ENCODE results near the gene DDB1.

DDB1 gene

DNA sequence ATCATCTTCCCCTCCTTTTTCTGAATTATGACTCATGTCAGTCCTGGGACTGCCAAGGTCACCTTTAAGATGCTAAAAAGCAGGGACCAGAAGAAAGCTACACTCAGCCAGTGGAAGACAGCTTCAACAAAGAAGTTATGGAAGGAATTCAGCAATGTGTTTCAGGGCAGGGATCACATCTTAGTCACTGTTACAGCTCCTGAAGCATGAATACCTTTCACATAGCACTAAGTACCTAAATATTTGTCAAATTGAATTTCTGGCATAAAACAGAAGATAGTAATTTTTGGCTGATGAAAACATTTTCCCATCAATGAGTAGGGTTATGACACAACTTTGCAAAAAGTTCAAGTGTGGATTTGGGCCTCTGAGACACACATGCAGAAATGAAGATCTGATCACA lies 5.2 kb downstream of the DDB1 start:
- H3K27me3 ChIP-seq = no peaks in the 10 kb centered on the region
- H3K36me3 ChIP-seq = peaks cover 67% of the 10 kb centered on the region
- no peaks in the 10 kb centered on the region for H3K9me3 ChIP-seq
- H3K27ac ChIP-seq = no peak overlapping the region
- peaks cover 11 to 13% of the 10 kb centered on the region in 2 experiments for H3K4me1 ChIP-seq (ENCODE audit: control insufficient read depth in 1 of 2, insufficient read depth in 1 of 2, low read depth in 1 of 2, low read length in 1 of 2)
- no peak overlapping the region for H3K4me3 ChIP-seq (ENCODE audit: low read depth in 1 of 2, low read length in 1 of 2)
- no peak for TF ChIP-seq CTCF (IDR thresholded peaks at IDR 0.05)

GRCh38 chr11:61325649-61326414 lies 7.1 kb downstream of the DDB1 start:
- Histone ChIP-seq H3K9me3 (no peaks in the 10 kb centered on the region), H3K36me3 (peaks cover 84% of the 10 kb centered on the region), H3K27ac (no peak overlapping the region), H3K4me1 (ENCODE audit: control insufficient read depth in 1 of 2, insufficient read depth in 1 of 2, low read depth in 1 of 2, low read length in 1 of 2) (no peaks in the 10 kb centered on the region), H3K4me3 (ENCODE audit: low read depth in 1 of 2, low read length in 1 of 2) (no peak overlapping the region), H3K27me3 (no peaks in the 10 kb centered on the region)
- TF ChIP-seq CTCF (IDR thresholded peaks at IDR 0.05) = no peak

- no peak overlapping the region for H3K4me3 ChIP-seq (ENCODE audit: low read depth in 1 of 2, low read length in 1 of 2)
- H3K4me1 ChIP-seq (ENCODE audit: control insufficient read depth in 1 of 2, insufficient read depth in 1 of 2, low read depth in 1 of 2, low read length in 1 of 2) = no peaks in the 10 kb centered on the region
- H3K36me3 ChIP-seq = peaks cover 90% of the 10 kb centered on the region
- H3K27ac ChIP-seq = no peak overlapping the region
- no peaks in the 10 kb centered on the region for H3K27me3 ChIP-seq
- TF ChIP-seq CTCF (IDR thresholded peaks at IDR 0.05) = no peak
- no peaks in the 10 kb centered on the region for H3K9me3 ChIP-seq
Observed at GRCh38 chr11:61315260-61315659, 17.6 kb downstream of the DDB1 start.

GRCh38 chr11:61310749-61311148 lies 22.2 kb downstream of the DDB1 start:
- no peak for TF ChIP-seq CTCF (IDR thresholded peaks at IDR 0.05)
- H3K27ac ChIP-seq = no peak overlapping the region
- peaks cover 98% of the 10 kb centered on the region for H3K36me3 ChIP-seq
- H3K4me1 ChIP-seq (ENCODE audit: control insufficient read depth in 1 of 2, insufficient read depth in 1 of 2, low read depth in 1 of 2, low read length in 1 of 2) = no peaks in the 10 kb centered on the region
- no peaks in the 10 kb centered on the region for H3K9me3 ChIP-seq
- no peak overlapping the region for H3K4me3 ChIP-seq (ENCODE audit: low read depth in 1 of 2, low read length in 1 of 2)
- H3K27me3 ChIP-seq = no peaks in the 10 kb centered on the region

- Histone ChIP-seq H3K27me3 (no peaks in the 10 kb centered on the region), H3K27ac (no peak overlapping the region), H3K36me3 (peaks cover 98% of the 10 kb centered on the region), H3K4me1 (ENCODE audit: control insufficient read depth in 1 of 2, insufficient read depth in 1 of 2, low read depth in 1 of 2, low read length in 1 of 2) (no peaks in the 10 kb centered on the region), H3K4me3 (ENCODE audit: low read depth in 1 of 2, low read length in 1 of 2) (no peak overlapping the region), H3K9me3 (no peaks in the 10 kb centered on the region)
- no peak for TF ChIP-seq CTCF (IDR thresholded peaks at IDR 0.05)
Observed at GRCh38 chr11:61309739-61310138, 23.2 kb downstream of the DDB1 start.
